ENCODE results near the gene IRF9. TPM values are rescaled to one million over a fixed set of nuclear protein-coding genes. Genes with fewer than 3 reads are reported as not detected.

Gene IRF9
- total RNA-seq, 4 donors from 2014 or later, result 31.6 to 83.1 (median 55.9) TPM

DNA sequence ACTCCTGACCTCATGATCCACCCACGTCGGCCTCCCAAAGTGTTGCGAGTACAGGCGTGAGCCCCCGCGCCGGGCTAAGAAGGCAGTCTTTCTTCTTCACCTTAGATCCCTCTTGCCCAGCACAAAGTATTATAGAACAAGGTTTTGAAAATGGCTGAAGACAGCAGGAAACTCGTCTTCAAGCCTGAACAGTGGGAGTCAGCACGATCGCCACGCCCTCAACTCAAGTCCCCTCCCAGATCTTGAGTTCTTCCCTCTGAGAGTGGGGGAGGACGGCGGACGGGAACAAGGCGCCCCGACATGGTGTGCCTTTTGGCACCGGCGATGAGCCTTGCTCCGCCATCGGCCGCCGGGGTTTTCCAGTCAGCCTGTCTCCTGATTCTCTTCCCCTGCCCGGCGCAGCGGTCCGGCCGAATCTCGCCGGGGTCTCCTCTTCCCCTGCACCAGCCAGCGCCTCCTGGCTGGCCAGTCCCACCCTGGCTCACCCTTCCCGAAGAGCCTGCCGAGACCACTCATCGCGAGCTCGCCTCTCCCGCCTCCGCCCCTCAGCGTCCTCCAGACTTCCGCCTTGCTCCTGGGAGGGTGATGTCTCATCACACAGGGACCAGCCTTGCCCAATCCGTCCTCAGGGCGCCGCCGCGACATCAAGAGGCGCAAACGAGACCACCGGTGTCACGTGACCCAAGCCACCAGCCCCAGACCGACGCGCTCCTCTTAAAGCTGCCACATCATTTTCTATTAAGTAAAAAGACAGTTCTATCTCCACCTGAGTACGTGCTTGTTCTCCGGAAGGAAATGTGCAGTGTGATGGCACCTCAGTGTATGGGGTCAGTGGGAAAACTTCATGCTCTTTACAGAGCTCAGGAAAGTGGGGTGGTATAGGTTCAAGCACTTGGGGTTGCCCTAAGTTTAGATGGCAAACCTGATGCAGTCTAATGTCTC lies 52.1 kb downstream of the IRF9 start, which contains the start of gene CHMP4A:
TSS of gene CHMP4A (minus strand) at position 565 of the 942 bp plus-strand sequence. CDS start at position 516, 49 bp downstream.
- TF ChIP-seq, protein P1, sequence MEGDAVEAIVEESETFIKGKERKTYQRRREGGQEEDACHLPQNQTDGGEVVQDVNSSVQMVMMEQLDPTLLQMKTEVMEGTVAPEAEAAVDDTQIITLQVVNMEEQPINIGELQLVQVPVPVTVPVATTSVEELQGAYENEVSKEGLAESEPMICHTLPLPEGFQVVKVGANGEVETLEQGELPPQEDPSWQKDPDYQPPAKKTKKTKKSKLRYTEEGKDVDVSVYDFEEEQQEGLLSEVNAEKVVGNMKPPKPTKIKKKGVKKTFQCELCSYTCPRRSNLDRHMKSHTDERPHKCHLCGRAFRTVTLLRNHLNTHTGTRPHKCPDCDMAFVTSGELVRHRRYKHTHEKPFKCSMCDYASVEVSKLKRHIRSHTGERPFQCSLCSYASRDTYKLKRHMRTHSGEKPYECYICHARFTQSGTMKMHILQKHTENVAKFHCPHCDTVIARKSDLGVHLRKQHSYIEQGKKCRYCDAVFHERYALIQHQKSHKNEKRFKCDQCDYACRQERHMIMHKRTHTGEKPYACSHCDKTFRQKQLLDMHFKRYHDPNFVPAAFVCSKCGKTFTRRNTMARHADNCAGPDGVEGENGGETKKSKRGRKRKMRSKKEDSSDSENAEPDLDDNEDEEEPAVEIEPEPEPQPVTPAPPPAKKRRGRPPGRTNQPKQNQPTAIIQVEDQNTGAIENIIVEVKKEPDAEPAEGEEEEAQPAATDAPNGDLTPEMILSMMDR (IDR thresholded peaks at IDR 0.05; ENCODE audit: low read depth), result no peak

DNA sequence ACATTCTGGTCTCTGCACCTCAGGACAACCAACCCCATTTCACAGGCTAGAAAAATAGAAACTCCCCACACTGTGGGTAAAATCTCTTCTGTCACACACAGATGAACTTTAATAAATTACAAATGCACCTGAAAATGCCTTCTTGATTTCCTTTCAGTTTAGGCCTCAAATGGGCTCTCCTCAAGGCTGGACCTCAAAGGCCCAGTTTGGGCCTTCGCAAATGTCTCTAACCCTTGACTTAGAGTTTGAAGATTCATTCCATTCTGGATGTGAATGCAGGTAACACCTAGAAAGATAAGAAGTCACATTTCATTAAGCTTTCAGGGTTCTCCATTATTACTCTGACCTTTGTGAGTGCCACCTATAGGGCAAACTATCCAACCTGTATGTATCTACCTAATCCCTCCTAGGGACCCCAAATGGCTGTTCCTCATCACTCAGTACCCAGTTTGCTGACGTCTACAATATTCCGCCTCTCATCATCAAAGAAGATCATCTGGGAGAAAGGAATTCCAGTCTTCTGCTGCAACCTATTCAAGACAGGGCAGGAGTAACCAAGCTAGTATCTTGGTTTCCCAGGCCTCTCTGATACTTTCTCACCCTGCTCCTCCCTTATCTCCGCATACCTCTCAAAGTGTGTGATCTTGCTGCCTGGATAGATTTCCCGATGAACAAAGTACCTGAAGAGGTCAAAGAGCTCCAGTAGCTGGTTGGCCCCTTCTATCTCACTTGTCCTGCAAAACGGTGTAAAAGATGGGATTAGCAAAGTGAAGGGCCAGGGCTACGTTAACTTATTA lies 53.0 kb downstream of the IRF9 start:
- TF ChIP-seq, protein P1 (IDR thresholded peaks at IDR 0.05; ENCODE audit: low read depth), result no peak

DNA sequence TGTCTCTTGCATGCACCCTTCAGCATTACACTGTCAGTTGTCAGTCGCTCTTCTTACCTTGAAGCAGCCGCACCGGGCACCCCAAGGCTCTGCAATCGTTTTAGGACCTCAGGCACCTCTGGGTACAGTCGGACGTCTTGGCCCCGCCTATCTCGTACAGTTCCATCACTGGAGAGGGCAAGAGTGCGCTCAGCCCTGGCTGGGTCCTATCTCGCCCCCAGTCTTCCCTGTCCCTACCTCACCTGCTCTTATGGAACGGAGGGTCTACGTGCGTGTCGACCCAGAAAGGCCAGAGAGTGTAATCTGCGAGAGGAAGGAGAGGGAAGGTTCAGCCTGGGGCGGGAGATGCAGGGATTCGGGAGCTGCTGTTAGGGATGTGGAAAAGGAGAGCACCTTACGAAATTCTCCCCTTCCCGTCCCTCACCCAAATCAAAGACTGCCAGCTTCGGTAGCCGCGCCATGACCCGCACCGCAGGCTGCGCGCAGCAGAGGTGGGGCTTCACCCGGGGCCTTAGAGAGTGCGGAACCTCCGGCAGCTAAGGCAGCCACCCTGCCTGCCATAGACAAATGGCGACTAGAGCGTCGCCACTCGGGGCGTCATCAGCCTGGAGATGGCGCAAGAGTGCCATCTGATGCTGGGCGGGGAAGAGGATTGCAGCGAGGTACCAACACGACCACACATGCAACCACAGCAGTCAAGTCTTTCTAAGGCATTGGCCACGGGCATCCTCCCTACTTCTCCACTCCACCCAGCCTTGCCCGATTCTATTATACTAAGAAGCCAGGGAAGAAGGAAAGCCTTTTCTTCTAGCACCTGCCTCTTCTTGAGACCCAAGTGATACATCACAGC lies 54.7 kb downstream of the IRF9 start, which contains the start of gene MDP1:
TSS of gene MDP1 (minus strand) at position 572 of the 850 bp plus-strand sequence. CDS start at position 461, 111 bp downstream.
- TF ChIP-seq, protein P1 (IDR thresholded peaks at IDR 0.05; ENCODE audit: low read depth), result no peak

Small RNAs within 50 kb of the gene (small RNA-seq; reads per million reads assigned to genes)
- gene AL136295.4 (not detected), gene CHMP4A (not detected), gene IPO4 (not detected), gene IRF9 (not detected), gene MDP1 (not detected), gene RNA5SP383 (1.1 reads per million)

Other genes with a start within 250 kb of the IRF9 start
- gene DHRS4, start 207.5 kb upstream of the IRF9 start, total RNA-seq, result 10 to 100 TPM; 42.0 to 60.7 (median 45.8) TPM
- 10 to 100 TPM; 13.9 to 26.4 (median 20.9) TPM for gene DHRS4L2, start 172.3 kb upstream of the IRF9 start, total RNA-seq
- under 1 TPM in 3 of 4 donors, not detected in 1; 0.17 to 0.33 (median 0.22) TPM for gene CARMIL3, start 109.3 kb upstream of the IRF9 start, total RNA-seq
- not detected for gene CPNE6, start 89.7 kb upstream of the IRF9 start, total RNA-seq
- 100 to 1,000 TPM in 1 of 4 donors, 10 to 100 TPM in 3; 24.0 to 125 (median 53.1) TPM for gene PCK2, start 67.0 kb upstream of the IRF9 start, total RNA-seq
- gene DCAF11, start 46.5 kb upstream of the IRF9 start, total RNA-seq, result 10 to 100 TPM; 39.6 to 83.5 (median 53.2) TPM
- 1 to 10 TPM in 3 of 4 donors, not detected in 1; 1.0 to 3.0 (median 1.1) TPM for gene NRL, start 46.3 kb upstream of the IRF9 start, total RNA-seq
- under 1 TPM in 1 of 4 donors, not detected in 3; 0.68 TPM for gene FITM1, start 30.6 kb upstream of the IRF9 start, total RNA-seq
- 100 to 1,000 TPM in 2 of 4 donors, 10 to 100 TPM in 2; 89.6 to 110 (median 99.7) TPM for gene PSME1, start 25.1 kb upstream of the IRF9 start, total RNA-seq
- 10 to 100 TPM in 2 of 4 donors, 1 to 10 TPM in 2; 6.7 to 16.3 (median 11.6) TPM for gene EMC9, start 19.7 kb upstream of the IRF9 start, total RNA-seq
- 10 to 100 TPM; 34.5 to 42.8 (median 39.5) TPM for gene PSME2, start 14.7 kb upstream of the IRF9 start, total RNA-seq
- gene RNF31, start 13.8 kb upstream of the IRF9 start, total RNA-seq, result 10 to 100 TPM; 21.7 to 54.8 (median 27.4) TPM
- 10 to 100 TPM in 1 of 4 donors, 1 to 10 TPM in 3; 3.1 to 27.7 (median 5.5) TPM for gene REC8, start 10.8 kb downstream of the IRF9 start, total RNA-seq
- 10 to 100 TPM; 12.1 to 60.0 (median 17.3) TPM for gene IPO4, start 27.6 kb downstream of the IRF9 start, total RNA-seq
- gene TM9SF1, start 34.2 kb downstream of the IRF9 start, total RNA-seq, result 10 to 100 TPM; 36.7 to 46.6 (median 41.5) TPM
- gene TSSK4, start 44.4 kb downstream of the IRF9 start, total RNA-seq, result not detected
- gene CHMP4A, start 52.2 kb downstream of the IRF9 start, total RNA-seq, result 100 to 1,000 TPM in 2 of 4 donors, 10 to 100 TPM in 2; 54.1 to 114 (median 82.3) TPM
- gene MDP1, start 54.8 kb downstream of the IRF9 start, total RNA-seq, result 10 to 100 TPM; 14.3 to 30.3 (median 24.1) TPM
- 100 to 1,000 TPM; 106 to 156 (median 122) TPM for gene NEDD8, start 71.1 kb downstream of the IRF9 start, total RNA-seq
- 10 to 100 TPM; 31.3 to 75.5 (median 54.3) TPM for gene GMPR2, start 71.7 kb downstream of the IRF9 start, total RNA-seq
- 10 to 100 TPM; 46.1 to 68.0 (median 58.3) TPM for gene TINF2, start 81.4 kb downstream of the IRF9 start, total RNA-seq
- 1 to 10 TPM in 1 of 4 donors, under 1 TPM in 2, not detected in 1; 0.49 to 1.3 (median 0.85) TPM for gene TGM1, start 101.9 kb downstream of the IRF9 start, total RNA-seq
- 10 to 100 TPM; 11.9 to 34.9 (median 22.6) TPM for gene RABGGTA, start 110.3 kb downstream of the IRF9 start, total RNA-seq
- gene DHRS1, start 138.5 kb downstream of the IRF9 start, total RNA-seq, result 10 to 100 TPM; 22.7 to 33.0 (median 28.6) TPM
- gene NOP9, start 138.6 kb downstream of the IRF9 start, total RNA-seq, result 10 to 100 TPM; 14.3 to 19.4 (median 15.1) TPM
- gene CIDEB, start 146.7 kb downstream of the IRF9 start, total RNA-seq, result 10 to 100 TPM in 2 of 4 donors, 1 to 10 TPM in 2; 5.2 to 14.3 (median 10.3) TPM
- 10 to 100 TPM in 1 of 4 donors, 1 to 10 TPM in 3; 2.0 to 11.9 (median 6.4) TPM for gene LTB4R2, start 148.9 kb downstream of the IRF9 start, total RNA-seq
- 10 to 100 TPM in 1 of 4 donors, 1 to 10 TPM in 3; 4.2 to 10.9 (median 7.5) TPM for gene LTB4R, start 150.2 kb downstream of the IRF9 start, total RNA-seq
- 100 to 1,000 TPM in 1 of 4 donors, 10 to 100 TPM in 3; 16.5 to 103 (median 28.8) TPM for gene ADCY4, start 173.8 kb downstream of the IRF9 start, total RNA-seq
- 10 to 100 TPM; 10.3 to 14.3 (median 12.3) TPM for gene RIPK3, start 178.7 kb downstream of the IRF9 start, total RNA-seq
- 10 to 100 TPM; 20.9 to 33.5 (median 26.1) TPM for gene NFATC4, start 206.9 kb downstream of the IRF9 start, total RNA-seq
- 10 to 100 TPM in 1 of 4 donors, 1 to 10 TPM in 3; 4.7 to 14.5 (median 7.8) TPM for gene NYNRIN, start 237.7 kb downstream of the IRF9 start, total RNA-seq

Measured in subcutaneous adipose tissue (tissue), 4 donors.